Measurements from ENCODE around the gene CFAP107. TPM values are rescaled to one million over a fixed set of nuclear protein-coding genes. Genes with fewer than 3 reads are reported as not detected.

The CFAP107 gene
- total RNA-seq, 1 experiment from 2014 or later, result not detected

DNA sequence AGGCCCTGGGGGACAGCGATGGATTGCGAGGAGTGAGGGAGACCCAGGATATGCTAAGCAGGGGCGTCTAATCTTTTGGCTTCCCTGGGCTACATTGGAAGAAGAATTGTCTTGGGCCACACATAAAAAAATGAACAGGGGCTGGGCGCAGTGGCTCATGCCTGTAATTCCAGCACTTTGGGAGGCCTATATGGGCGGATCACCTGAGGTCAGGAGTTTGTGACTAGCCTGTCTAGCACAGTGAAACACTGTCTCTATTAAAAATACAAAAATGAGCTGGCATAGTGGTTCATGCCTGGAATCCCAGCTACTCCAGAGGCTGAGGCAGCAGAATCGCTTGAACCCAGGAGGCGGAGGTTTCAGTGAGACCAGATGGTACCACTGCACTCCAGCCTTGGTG is 16.8 kb downstream of the CFAP107 start:
- Mint-ChIP-seq H3K36me3 (no peaks in the 10 kb centered on the region), H3K4me3 (no peak overlapping the region), H3K9me3 (no peaks in the 10 kb centered on the region), H3K27me3 (ENCODE audit: low read depth) (no peaks in the 10 kb centered on the region; the same call in 1 of the 2 replicates), H3K27ac (no peak overlapping the region), H3K4me1 (peaks cover 10% of the 10 kb centered on the region)
- no peak for DNase-seq (ENCODE audit: low spot score)
- CTCF ChIA-PET, result interaction anchor here (1.0 kb wide), 2 partner anchors 17 to 423 kb away, joined by 3 to 4 read pairs; partner anchors contain the start of gene CFAP107
- TF ChIP-seq, protein P1, sequence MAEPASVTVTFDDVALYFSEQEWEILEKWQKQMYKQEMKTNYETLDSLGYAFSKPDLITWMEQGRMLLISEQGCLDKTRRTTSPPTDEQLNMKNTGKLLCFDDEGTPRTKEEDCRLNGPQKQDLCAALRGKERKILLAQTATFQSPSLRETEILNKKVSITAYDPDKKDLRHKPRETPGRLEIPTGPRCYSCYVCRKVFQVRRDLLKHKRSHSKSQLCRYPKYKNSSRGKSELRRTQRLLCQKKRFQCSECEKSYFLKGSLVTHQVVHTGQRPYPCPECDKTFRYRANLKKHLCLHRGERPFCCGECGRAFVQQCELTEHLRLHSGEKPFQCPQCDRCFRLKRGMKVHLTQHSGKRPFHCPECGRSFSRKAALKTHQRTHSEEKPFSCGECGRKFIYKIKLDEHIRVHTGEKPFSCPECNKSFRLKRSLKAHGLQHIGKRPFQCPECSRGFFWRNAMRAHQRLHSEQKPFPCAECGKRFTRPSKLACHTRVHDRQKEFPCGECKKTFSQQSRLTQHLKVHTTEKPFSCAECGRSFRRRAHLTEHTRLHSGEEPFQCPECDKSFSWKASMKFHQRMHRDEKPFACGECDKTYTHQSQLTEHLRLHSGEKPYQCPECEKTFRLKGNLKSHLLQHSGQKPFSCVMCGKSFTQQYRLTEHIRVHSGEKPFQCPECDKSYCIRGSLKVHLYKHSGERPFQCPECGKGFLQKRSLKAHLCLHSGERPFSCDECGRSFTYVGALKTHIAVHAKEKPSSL (CRISPR knock-in tag; conservative IDR thresholded peaks at IDR 0.05), result no peak
- POLR2A ChIA-PET, result no interaction called here
- ATAC-seq, result no peak

DNA sequence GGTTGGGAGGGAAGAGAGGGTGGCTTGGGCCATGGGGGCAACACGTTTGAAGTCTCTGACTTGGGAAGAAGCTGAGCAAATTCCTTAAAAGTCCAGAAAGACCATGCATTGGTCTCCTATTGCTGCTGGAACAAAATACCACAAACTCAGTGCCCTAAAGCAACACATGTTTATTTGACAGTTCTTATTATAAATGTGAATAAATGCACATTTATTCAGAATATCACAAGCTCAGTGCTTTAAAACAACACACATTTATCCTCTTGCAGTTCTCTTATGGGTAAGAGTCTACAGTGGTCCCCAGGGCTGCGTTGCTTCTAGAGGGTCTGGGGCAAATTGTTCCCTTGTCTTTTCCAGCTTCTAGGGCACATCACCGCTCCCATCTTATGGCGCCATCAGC is 17.5 kb downstream of the CFAP107 start:
- H3K27me3 Mint-ChIP-seq (ENCODE audit: low read depth), result no peaks in the 10 kb centered on the region; the same call in 1 of the 2 replicates
- DNase-seq (ENCODE audit: low spot score) (no peak), ATAC-seq (no peak)
- no peak overlapping the region for H3K27ac Mint-ChIP-seq
- ChIA-PET CTCF (interaction anchor here (1.0 to 2.4 kb wide), 5 partner anchors 18 to 488 kb away, joined by 3 to 9 read pairs (median 3); partner anchors contain the start of gene CFAP107), POLR2A (no interaction called here)
- no peaks in the 10 kb centered on the region for H3K9me3 Mint-ChIP-seq
- H3K4me1 Mint-ChIP-seq, result peaks cover 10% of the 10 kb centered on the region
- no peak overlapping the region for H3K4me3 Mint-ChIP-seq
- no peaks in the 10 kb centered on the region for H3K36me3 Mint-ChIP-seq
- no peak for TF ChIP-seq E2F5 (CRISPR knock-in tag; IDR thresholded peaks at IDR 0.05)
- no peak for TF ChIP-seq ZNF423 (CRISPR knock-in tag; IDR thresholded peaks at IDR 0.05)
- TF ChIP-seq ZNF317 (CRISPR knock-in tag; IDR thresholded peaks at IDR 0.05; ENCODE audit: borderline replicate concordance, low read depth), result no peak
- no peak for TF ChIP-seq GTF2I (CRISPR knock-in tag; conservative IDR thresholded peaks at IDR 0.05)
- TF ChIP-seq ZNF532 (CRISPR knock-in tag; IDR thresholded peaks at IDR 0.05; ENCODE audit: borderline replicate concordance), result no peak
- no peak for TF ChIP-seq CREB1 (CRISPR knock-in tag; IDR thresholded peaks at IDR 0.05)
- no peak for TF ChIP-seq IRF2 (CRISPR knock-in tag; IDR thresholded peaks at IDR 0.05; ENCODE audit: borderline replicate concordance, low read depth)
- TF ChIP-seq, protein P1 (CRISPR knock-in tag; conservative IDR thresholded peaks at IDR 0.05), result no peak
- TF ChIP-seq ERG (CRISPR knock-in tag; IDR thresholded peaks at IDR 0.05), result no peak
- TF ChIP-seq CBFB (CRISPR knock-in tag; IDR thresholded peaks at IDR 0.05; ENCODE audit: low read depth), result no peak
- TF ChIP-seq, protein P2, sequence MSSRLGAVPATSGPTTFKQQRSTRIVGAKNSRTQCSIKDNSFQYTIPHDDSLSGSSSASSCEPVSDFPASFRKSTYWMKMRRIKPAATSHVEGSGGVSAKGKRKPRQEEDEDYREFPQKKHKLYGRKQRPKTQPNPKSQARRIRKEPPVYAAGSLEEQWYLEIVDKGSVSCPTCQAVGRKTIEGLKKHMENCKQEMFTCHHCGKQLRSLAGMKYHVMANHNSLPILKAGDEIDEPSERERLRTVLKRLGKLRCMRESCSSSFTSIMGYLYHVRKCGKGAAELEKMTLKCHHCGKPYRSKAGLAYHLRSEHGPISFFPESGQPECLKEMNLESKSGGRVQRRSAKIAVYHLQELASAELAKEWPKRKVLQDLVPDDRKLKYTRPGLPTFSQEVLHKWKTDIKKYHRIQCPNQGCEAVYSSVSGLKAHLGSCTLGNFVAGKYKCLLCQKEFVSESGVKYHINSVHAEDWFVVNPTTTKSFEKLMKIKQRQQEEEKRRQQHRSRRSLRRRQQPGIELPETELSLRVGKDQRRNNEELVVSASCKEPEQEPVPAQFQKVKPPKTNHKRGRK (CRISPR knock-in tag; IDR thresholded peaks at IDR 0.05; ENCODE audit: borderline replicate concordance), result no peak
- TF ChIP-seq NR3C1 (CRISPR knock-in tag; conservative IDR thresholded peaks at IDR 0.05; ENCODE audit: low read depth), result no peak
- TF ChIP-seq PREB (CRISPR knock-in tag; IDR thresholded peaks at IDR 0.05; ENCODE audit: borderline replicate concordance), result no peak
- no peak for TF ChIP-seq MYBL2 (CRISPR knock-in tag; IDR thresholded peaks at IDR 0.05)
- TF ChIP-seq HMGXB4 (CRISPR knock-in tag; IDR thresholded peaks at IDR 0.05), result no peak

All from WTC11 (cell line).